OCI-LY1 (cell line): ENCODE results near the gene SRBD1.

Experiments used
- H2AFZ ChIP-seq: fragments of 200-600 bp; sonication (generic), shearing (Covaris generic); 2 replicates; pipeline ENCODE4 v1.6.0; 2014; ENCODE audit warnings: antibody characterized with exemption, mild to moderate bottlenecking, low read length
- H3F3A ChIP-seq: fragments of 200-600 bp; sonication (generic), shearing (Covaris generic); 2 replicates; pipeline ENCODE4 v1.6.0; 2014; ENCODE audit warnings: mild to moderate bottlenecking, antibody characterized with exemption, low read length, moderate library complexity; ENCODE audit not compliant: insufficient read depth
- H3K27ac ChIP-seq: fragments of 200-600 bp; sonication (generic); 2 replicates; pipeline ENCODE4 v1.5.1; 2014; ENCODE audit warnings: low read length, mixed run types, mild to moderate bottlenecking, low read depth; ENCODE audit not compliant: poor library complexity, severe bottlenecking
- H3K27me3 ChIP-seq: fragments of 200-600 bp; sonication (generic); 2 replicates; pipeline ENCODE4 v1.6.0; 2014; ENCODE audit warnings: antibody characterized with exemption, mild to moderate bottlenecking, low read length, moderate library complexity; ENCODE audit not compliant: insufficient read depth
- H3K36me3 ChIP-seq: fragments of 200-600 bp; sonication (generic); 2 replicates; pipeline ENCODE4 v1.6.1; 2014; ENCODE audit warnings: mild to moderate bottlenecking, antibody characterized with exemption, low read length, moderate library complexity, mixed read lengths; ENCODE audit not compliant: insufficient read depth
- H3K4me1 ChIP-seq: fragments of 200-600 bp; sonication (generic); 2 replicates; pipeline ENCODE4 v1.5.1; 2014; ENCODE audit warnings: mild to moderate bottlenecking, low read length, moderate library complexity; ENCODE audit not compliant: insufficient read depth, severe bottlenecking
- H3K4me2 ChIP-seq: fragments of 200-600 bp; sonication (generic), shearing (Covaris generic); 2 replicates; pipeline ENCODE4 v1.6.1; 2014; ENCODE audit warnings: low read length
- H3K4me3 ChIP-seq: fragments of 200-600 bp; sonication (generic); 2 replicates; pipeline ENCODE4 v1.5.1; 2014; ENCODE audit warnings: low read length, low read depth, mild to moderate bottlenecking, mixed read lengths; ENCODE audit not compliant: poor library complexity, severe bottlenecking
- H3K79me2 ChIP-seq: fragments of 200-600 bp; shearing (Covaris generic); 2 replicates; pipeline ENCODE4 v1.6.1; 2016; ENCODE audit warnings: mixed run types, low read length, mixed read lengths; ENCODE audit not compliant: insufficient read depth
- H3K9ac ChIP-seq: fragments of 200-600 bp; sonication (generic), shearing (Covaris generic); 2 replicates; pipeline ENCODE4 v1.6.1; 2014; ENCODE audit warnings: mild to moderate bottlenecking, low read length, mixed read lengths
- H3K9me2 ChIP-seq: fragments of 200-600 bp; sonication (generic), shearing (Covaris generic); 2 replicates; pipeline ENCODE4 v1.6.1; 2014; ENCODE audit warnings: low read depth, mild to moderate bottlenecking, low read length, mixed read lengths
- H3K9me3 ChIP-seq: fragments of 200-600 bp; shearing (Covaris generic); 2 replicates; pipeline ENCODE4 v1.6.1; 2014; ENCODE audit warnings: low read length, mixed read lengths
- H4K20me1 ChIP-seq: fragments of 200-600 bp; sonication (generic), shearing (Covaris generic); 2 replicates; pipeline ENCODE4 v1.6.0; 2016; ENCODE audit warnings: mild to moderate bottlenecking, low read length; ENCODE audit not compliant: insufficient read depth
- CTCF ChIP-seq: fragments of 200-600 bp; sonication (generic), shearing (Covaris generic); IDR thresholded peaks from 2 replicates; pipeline ENCODE4 v1.5.1; 2017; ENCODE audit warnings: mild to moderate bottlenecking, antibody characterized with exemption, low read length, moderate library complexity, mixed read lengths
- EZH2 ChIP-seq: fragments of 200-600 bp; sonication (generic), shearing (Covaris generic); IDR thresholded peaks from 2 replicates; pipeline ENCODE4 v1.8.0; 2017; ENCODE audit warnings: borderline replicate concordance, mixed run types, mild to moderate bottlenecking, antibody characterized with exemption, low read length, moderate library complexity, mixed read lengths

The SRBD1 gene

DNA sequence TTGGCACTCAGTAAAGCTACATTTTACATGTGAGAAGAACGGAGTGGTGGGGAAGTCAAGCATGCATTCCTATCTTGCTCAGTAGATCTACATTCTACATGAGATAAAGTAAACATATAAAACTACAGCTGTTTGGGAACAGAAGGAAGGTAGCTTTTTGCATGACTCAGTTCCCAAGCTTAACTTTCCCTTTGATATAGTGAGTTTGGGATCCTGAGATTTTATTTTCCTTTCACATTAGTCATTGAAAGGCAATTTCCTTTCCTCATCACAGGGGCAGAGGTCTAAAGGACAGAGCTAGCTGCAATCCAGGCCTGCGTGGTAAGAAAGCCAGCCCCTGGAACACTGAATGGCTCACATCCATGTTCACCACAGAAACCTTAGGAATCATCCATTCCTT, 257.2 kb downstream of the SRBD1 start:
- Histone ChIP-seq H2AFZ (no peak overlapping the region), H3K27ac (no peak overlapping the region), H3K4me3 (no peak overlapping the region), H3K4me1 (no peaks in the 10 kb centered on the region), H3K4me2 (no peak overlapping the region), H4K20me1 (no peaks in the 10 kb centered on the region), H3K9me2 (no peaks in the 10 kb centered on the region), H3K9ac (no peak overlapping the region), H3K36me3 (no peaks in the 10 kb centered on the region), H3K9me3 (no peaks in the 10 kb centered on the region), H3K79me2 (no peaks in the 10 kb centered on the region), H3K27me3 (no peaks in the 10 kb centered on the region), H3F3A (no peaks in the 10 kb centered on the region)
- TF ChIP-seq EZH2: no peak
- no peak for TF ChIP-seq CTCF

DNA sequence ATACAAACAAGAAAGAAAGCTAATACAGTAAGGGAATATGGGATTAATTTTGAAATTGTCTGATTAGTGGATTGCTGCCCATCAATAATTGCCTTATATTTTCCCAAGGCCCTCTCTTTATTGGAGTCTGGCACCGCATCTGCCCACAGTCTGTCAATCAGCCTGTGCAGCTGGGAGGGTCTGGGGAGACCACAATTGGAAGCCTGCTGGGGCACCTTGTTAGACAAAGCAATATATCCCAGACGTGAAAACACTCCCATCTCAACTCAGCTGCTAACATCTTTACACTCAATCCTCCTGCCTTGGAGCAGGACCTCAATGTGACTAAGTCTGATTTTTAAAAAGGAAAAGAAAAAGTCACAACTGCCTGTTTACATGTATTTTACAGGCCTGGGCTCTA, 258.6 kb downstream of the SRBD1 start:
- TF ChIP-seq EZH2 (no peak), CTCF (no peak)
- Histone ChIP-seq H3K4me2 (no peak overlapping the region), H3K4me1 (no peaks in the 10 kb centered on the region), H4K20me1 (no peaks in the 10 kb centered on the region), H3K9me2 (no peaks in the 10 kb centered on the region), H3K36me3 (no peaks in the 10 kb centered on the region), H3K27ac (no peak overlapping the region), H3K9ac (no peak overlapping the region), H3K27me3 (no peaks in the 10 kb centered on the region), H3K4me3 (no peak overlapping the region), H3K9me3 (no peaks in the 10 kb centered on the region), H3F3A (no peaks in the 10 kb centered on the region), H2AFZ (no peak overlapping the region), H3K79me2 (no peaks in the 10 kb centered on the region)

DNA sequence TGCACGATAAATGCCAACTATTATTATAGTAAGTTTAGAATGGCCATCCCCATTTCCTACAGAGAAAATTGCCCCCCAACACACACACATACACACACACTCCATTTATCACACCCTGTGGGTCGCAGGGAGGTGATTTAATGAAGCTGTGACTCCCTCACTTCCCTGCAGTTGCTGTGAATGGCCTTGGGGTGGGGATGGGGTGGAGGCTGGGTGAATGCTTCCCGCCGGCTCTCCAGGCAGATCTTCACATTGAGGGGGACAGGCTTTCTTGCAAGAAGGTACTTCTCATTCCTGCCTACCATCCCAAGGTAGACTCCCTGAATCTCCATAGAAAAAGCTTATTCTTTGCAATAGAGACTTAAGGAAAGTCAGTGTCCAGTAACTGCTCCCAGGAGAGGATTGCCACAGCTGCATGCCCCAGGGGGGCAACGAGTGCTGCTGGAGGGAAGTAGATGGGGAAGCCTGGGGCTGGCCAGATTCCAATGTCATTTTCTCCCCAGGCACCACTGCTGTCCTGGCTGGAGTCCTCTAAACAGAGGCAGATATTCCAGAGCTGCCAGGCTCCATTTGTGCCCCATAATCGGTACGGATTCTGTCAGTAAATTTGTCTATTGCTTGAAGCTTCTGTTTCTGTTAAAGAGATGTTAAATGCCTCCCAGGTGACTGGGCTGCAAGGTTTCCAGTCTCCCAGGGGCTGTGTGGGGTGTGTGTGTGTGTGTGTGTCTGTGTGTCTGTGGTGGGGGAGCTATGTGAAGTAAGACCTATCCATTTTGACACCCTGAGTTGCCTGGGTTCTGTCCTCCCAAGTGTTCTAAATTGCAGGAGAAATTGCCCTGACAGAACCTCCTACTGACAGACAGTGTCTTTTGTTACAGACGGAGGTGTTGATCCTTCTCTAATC, 265.5 kb downstream of the SRBD1 start:
- Histone ChIP-seq H3K4me3 (no peak overlapping the region), H3K4me1 (no peaks in the 10 kb centered on the region), H3K36me3 (no peaks in the 10 kb centered on the region), H3K79me2 (no peaks in the 10 kb centered on the region), H3K4me2 (no peak overlapping the region), H3K9me2 (no peaks in the 10 kb centered on the region), H4K20me1 (no peaks in the 10 kb centered on the region), H3K27ac (no peak overlapping the region), H2AFZ (no peak overlapping the region), H3K9ac (no peak overlapping the region), H3K9me3 (no peaks in the 10 kb centered on the region), H3F3A (no peaks in the 10 kb centered on the region), H3K27me3 (no peaks in the 10 kb centered on the region)
- TF ChIP-seq EZH2 (no peak), CTCF (no peak)
